ENCODE data around the gene MAB21L2. TPM values are rescaled to one million over a fixed set of nuclear protein-coding genes. Genes with fewer than 3 reads are reported as not detected.
"Not testable (repeated sequence)": the region's sequence is repeated elsewhere in the genome, so short reads cannot be mapped to it uniquely, and the experiment has no call there.

Gene MAB21L2
- not detected for total RNA-seq

DNA sequence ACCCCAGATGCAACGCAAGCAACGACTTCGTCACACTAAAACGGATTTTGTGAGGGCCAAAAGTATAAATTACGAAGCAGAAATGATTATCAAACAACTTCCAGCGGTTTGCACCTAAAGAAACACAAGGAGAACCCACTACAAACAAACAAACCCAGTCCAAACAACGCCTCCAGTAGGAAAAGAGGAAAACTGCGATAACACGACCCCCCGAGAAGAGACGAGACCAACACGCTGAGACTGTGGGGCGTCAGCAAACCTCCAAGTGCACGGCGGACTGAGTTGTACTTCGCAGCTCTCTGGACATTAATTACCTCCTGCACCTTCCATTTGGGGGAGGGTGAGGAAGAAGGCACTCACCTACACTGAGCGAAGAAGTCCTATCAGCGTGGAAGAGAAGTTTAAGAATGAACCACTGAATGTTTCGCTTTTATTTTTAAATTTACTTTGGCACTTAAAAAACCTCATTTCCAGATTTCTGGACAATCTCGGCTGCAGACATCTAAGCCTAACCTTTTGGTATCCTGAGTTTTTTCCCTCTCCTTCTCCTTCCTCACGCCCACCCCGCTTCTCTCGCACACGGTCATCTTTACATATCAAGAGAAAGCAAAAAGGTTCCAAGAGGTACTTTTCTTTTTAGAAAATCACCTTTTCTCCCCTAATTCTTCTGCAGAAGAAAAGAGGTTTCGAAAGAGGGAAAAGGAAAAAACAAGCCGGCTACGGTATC, at the start of gene MAB21L2:
Gene MAB21L2 (plus strand): TSS at position 6 of the 727 bp plus-strand sequence. CDS start 879 bp downstream, outside the sequence.
- no peak for DNase-seq

DNA sequence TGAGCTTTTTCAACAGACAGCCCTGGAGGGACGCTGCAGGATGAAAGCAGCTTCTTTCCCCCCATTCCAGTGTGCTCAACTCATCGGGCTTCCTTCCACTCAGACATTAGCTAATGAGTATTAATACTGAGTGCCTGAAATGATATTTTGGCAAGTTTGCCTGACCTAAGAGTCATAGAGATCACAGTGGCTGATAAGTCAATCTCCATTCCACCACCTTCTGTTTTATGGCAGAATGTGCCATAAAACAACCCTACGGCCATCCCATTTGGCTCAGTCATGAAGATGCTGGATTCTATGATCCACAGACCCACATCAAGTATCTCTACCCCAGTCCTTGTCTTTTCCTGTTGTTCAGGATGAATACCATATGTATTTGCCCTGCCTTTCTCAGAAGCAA, 48.3 kb upstream of the MAB21L2 start:
- DNase-seq = no peak

DNA sequence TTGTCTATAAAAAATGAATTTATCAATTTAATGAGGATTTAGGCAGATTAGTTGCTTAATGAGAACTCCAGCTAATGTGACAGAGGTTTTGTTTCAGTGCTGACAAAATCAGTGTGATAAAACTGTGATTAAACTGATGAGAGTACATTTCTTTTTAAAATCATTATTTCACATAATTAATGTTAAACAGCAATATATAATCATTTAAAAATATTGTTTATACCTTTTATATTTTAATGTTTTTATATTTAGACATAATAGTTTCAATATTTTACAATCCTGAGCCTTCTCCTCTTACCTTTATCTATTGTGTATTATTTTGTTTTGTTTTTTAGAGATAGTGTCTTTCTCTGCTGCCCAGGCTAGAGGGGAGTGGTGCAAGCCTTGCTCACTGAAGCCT, 47.1 kb upstream of the MAB21L2 start:
- no peak for DNase-seq

DNA sequence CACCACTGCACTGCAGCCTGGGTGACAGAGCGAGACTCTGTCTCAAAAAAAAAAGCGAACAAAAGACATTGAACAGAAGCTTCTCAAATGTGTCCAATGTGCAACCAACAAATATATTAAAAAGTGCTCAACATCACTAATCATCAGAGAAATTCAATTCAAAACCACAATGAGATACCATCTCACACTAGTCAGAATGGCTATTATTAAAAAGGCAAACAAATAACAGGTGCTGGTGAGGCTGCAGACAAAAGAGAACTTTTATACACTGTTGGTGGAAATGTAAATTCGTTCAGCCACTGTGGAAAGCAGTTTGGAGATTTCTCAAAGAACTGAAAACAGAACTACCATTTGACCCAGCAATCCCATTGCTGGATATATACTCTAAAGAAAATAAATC, 44.0 kb upstream of the MAB21L2 start:
- not testable (repeated sequence) for DNase-seq

DNA sequence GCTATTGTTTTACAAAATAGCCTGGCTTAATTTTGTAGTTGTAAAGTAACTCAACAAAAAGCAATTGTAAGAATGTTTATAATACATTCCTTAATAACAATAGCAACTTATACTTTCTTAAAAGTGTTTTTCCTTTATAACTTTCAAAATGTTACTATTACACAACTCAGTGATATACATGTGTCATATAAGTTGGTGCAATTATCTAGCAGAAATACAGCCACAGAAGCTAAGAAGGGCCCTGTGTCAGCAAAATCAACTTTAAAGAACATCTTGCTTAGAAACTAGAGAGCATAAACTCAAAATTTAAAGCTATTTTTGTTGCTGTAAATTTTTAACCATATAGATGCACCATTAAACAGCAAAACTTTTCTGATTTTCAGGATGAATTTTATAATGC, 41.4 kb upstream of the MAB21L2 start:
- DNase-seq = no peak

DNA sequence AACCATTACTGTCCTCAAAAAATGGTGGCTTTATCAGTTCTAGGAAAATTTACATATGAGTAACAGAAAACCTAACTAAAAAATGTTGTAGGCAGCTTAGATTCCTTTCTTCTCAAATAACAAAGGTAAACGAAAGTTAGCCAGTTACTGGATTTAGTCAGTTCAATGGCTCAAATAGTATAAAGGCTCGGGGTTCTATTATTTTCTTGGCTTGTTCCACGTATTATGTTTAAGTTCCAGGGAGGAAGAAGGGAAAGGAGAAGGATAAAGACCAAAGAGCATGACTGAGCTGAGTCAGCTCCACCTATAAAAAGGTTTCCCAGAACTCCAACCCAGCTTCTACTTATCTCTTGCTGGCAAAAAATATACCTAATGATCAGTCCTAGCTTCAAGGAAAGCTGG, 41.0 kb upstream of the MAB21L2 start:
- DNase-seq = no peak

DNA sequence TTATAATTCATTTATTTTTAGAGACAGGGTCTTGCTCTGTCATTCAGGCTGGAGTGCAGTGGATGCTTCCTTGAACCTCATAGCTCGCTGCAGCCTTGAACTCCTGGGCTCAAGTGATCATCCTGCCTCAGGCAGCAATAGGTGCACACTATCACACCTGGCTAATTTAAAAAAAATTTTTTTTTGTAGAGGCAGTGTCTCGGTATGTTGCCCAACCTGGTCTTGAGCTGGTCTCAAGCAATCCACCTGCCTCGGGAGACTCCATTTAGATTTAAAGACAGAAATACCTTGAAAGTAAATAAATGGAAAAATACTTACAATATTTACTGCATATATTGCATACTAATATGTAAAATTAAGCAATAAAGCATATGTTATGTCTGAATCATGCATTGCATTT, 40.3 kb upstream of the MAB21L2 start:
- no peak for DNase-seq

DNA sequence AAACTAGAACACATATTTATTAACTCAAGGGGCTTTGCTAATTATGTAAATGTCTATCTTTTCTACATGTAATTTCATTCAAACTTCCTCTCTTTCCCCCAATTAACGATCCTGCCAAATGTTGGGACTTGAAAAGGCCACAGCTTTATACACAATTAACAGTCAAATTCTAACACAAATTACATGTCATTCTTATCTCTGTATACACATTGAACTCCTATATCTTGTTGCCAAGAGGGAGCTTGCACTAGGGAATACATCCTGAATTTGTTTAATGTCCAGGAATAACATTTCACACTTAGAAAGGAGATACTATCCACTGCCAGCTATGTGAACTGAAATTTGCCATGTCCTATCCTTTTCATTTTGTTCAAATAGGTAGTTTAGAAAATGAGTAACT, 38.9 kb upstream of the MAB21L2 start:
- DNase-seq = no peak

DNA sequence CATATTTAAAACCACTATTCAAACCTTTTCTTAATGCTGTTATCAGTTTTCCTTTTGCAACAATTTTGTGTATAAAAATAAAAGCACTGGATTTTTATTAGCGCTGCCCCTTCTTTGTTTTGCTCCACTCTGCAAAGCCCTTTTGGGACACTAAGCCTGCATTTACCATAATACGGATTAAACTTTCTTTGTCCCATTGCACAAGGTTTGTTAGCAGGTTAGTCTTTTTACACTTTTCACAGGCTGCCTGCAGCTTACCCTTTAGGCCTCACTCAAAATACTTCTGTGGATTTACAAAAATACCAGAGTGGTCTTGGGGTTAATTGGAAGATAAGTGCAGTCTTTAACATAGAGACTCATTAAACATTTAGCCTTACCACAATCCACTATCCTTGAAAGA, 35.7 kb upstream of the MAB21L2 start:
- no peak for DNase-seq

DNA sequence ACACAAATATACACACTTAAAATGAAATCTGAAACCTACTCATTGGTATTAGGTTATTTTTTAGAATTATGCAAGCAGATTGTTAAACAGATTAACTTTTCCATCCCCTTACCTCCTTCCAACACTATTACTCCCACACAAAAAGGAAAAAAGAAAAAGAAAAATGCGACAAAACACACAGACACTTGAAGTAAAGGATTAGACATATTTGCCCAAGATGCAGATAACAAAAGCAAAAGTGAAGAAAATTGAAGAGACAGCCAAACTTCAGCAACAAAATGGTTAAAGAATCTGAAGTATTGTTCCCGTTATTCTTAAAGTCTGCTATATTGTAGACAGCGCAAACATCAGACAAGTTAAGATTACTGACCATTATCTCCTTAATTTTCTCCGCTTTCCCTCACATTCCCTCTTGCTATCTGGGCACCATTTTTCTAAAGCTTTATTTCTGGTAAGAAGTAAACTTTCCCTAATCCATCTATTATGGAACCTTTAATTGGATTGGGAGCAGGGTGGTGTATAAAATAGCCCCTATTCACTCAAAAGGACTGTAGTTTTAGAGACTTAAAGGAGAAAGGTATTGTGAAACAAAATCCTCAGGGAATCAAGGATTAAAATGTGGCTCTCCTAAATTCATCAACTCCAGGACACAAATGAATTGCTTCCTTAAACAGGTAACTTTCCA, 34.7 kb upstream of the MAB21L2 start:
- DNase-seq = no peak

DNA sequence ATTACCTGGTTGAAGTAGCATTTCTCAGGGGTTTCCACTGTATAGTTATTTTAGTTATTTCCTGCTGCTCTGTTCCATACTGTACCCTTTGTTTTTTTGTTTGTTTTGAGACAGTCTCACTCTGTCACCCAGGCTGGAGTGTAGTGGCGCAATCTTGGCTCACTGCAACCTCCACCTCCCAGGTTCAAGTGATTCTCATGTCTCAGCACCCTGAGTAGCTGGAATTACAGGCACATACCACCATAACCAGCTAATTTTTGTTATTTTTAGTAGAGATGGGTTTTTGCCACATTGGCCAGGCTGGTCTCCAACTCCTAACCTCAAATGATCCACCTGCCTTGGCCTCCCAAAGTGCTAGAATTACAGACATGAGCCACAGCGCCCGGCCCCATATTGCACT, 24.1 kb upstream of the MAB21L2 start:
- not testable (repeated sequence) for DNase-seq

DNA sequence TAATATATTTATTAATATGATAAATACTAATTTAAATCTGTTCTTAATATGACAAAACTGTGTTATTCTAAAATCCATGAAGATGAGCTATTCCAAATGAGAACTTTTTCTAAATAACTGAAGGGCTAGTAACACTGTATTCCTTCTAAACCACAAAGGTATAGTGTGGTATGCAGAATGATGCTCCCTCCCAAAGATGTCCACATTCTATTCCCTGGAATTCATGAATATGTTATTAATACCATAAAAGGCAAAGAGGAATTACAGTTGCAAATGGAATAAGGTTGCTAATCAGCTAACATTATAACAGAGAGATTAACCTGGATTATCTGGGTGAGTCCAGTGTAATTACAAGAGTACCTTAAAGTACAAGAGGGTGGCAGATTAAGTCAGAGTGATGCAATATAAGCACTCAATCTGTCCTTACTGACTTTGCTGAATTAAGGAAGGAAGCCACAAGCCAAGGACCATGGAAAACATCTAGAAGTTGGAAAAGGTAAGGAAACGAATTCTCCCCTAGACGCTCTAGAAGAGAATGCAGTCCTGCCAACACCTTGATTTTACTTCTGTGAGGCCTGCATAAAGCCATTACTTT, 20.7 kb upstream of the MAB21L2 start:
- DNase-seq = no peak

DNA sequence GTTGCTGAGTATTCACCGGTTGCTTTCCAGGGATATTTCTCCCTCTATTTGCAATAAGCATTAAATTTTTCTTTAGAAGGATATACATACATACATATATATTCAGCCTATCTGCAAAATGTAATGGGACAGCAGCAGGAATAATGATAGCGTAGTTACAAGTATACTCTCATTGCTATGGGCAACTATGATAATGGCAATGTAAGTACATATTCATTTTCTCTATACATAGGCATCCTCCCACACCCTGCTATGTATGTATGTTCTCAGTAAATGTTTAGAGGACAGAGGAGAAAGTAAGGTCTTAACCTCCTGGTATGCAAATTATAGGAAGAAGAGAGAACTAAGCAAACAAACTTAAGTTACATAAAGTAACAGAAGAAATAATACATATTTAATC, 19.7 kb upstream of the MAB21L2 start:
- DNase-seq = no peak

DNA sequence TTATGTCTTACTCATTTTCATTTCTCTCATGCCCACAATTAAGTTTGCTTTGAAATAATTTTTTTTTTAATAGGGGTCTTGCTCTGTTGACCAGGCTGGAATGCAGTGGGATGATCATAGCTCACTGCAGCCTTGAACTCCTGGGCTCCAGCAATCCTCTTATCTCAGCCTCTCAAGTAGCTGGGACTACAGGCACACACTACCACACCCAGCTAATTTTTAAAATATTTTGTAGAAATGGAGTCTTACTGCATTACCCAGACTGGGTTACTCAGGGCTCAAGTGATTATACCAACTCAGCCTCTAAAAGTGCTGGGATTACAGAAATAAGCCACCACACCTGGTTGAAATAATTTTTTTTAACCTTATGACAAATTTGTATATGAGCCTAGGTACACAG, 19.2 kb upstream of the MAB21L2 start:
- DNase-seq = no peak

DNA sequence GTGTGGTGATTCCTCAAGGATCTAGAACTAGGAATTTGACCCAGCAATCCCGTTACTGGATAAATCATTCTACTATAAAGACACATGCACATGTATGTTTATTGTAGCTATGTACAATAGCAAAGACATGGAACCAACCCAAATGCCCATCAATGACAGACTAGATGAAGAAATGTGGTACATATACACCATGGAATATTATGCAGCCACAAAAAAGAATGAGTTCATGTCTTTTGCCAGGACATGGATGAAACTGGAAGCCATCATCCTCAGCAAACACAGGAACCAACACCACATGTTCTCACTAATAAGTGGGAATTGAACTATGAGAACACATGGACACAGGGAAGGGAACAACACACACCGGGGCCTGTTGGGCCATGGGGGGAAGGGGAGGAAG, 17.0 kb upstream of the MAB21L2 start:
- DNase-seq = not testable (repeated sequence)

DNA sequence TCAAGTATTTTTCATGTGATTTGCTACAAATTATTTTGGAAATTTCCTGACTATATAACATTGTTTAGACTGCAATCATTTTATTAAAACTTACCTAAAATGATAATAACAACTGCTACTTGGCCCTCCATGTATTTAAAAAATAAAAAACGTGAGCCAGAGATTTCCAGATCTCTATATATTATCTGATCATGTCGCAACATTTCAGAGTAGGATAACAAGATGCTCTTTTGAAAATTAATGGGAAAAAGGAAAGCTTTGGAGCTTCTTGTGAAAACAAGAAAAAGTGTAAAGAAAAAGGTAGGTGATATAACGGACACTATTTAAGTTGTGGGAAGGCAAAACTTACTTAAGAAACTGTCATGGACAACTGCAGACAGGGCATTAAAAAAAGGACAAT, 14.9 kb upstream of the MAB21L2 start:
- no peak for DNase-seq

DNA sequence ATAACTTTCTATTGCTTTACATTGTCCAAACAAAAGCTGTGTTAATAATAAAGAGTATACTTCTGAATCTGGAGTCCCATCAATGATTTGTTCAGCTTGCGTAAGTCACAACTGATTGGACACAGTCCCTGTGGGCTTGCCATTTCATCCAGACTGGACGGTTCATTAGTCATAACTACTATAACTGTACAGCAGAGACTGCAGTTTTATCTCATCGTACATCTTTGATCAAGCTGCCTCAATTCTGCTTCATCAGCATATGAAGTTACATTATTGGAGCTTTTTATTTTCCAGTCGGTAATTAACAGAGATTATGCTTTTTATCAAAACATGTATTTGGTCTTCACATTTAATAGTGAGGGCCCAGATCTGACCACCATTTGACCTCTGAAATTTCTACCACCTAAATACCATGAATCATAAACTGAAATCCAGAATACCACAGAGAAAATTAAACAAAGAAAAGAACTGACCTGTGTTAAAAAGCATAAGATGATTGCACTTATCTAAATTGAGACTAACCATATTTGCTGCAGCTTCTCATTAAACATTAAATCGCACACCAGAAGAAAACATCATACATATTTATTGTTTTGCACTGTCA, 12.5 kb upstream of the MAB21L2 start:
- DNase-seq = no peak

DNA sequence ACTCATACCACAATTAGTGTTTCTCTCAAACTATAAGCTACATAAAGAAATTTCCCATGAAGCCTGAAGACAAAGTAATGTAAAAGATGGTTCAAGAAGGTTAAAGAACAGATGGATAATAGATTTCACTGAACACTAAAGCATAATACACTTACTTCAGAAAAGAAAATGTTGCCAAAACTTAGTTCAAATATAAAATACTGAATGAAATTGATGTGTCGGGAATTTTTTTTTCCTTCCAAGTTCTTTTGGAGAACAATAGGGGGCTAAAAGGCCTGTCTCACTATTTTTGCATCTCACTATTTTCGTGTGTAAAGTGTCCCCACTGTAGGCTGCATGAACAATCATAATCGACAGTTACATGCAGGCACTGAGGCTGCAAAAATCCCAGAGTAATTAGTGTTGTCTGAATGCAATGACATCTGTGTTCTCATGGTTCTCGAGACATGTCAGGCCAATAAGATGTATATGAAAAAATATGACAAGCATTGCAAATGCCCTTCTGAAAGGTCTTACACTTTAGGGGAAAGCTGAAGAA, 11.9 kb upstream of the MAB21L2 start:
- no peak for DNase-seq

DNA sequence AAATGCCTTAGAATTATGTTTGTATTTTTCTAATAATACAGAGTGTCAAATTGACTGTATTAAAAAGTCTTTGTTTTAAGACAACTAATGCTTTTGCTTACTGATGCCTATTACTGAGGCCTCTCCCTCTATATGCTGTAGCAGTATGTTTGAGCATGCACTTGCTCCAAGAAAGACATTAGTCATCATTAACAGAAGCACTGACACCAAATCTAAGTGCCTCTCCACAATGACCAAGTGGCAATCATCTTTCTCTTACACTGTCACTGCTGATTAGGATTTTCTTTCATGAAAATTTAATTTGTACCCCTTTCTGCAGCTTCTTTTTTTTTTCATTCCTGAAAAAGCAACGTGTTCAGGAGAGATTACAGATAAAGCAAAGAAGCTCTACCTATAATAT, 11.1 kb upstream of the MAB21L2 start:
- no peak for DNase-seq

DNA sequence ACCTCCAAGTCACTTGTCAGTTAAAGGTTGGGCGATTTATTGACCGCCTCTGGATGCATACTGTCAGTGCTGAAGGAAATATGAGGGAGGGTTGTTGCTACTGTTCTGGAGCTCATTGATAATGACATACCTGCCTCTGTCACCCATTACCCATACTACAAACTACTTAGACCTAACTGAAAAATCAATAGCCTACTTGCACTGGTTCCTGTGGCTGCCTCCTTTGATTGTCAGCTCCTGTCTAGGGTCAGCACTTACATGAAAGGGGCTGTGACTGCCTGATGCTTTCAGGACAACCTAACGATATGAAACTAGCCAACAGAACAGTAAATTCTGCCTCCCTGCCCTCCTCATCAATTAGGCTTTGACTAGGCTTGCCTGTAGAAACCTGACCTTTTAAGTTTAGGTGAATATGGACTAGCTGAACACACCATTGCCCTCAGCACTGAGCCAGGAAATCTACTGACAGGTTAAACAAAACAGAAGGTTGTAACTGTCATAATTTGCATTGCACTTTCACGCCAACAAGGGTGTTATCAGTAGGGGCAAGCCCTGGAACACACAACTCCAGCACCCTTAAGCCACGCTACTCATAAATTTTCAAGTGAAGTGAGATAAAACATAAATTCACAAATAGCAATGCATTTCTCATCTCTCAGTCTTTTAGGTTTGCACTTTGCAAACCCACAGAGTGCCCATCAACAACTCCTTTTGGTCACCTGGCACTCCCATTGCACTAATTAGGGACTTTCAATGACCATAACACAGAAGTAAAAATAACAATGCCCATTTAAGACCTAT, 9.0 kb upstream of the MAB21L2 start:
- DNase-seq = no peak

DNA sequence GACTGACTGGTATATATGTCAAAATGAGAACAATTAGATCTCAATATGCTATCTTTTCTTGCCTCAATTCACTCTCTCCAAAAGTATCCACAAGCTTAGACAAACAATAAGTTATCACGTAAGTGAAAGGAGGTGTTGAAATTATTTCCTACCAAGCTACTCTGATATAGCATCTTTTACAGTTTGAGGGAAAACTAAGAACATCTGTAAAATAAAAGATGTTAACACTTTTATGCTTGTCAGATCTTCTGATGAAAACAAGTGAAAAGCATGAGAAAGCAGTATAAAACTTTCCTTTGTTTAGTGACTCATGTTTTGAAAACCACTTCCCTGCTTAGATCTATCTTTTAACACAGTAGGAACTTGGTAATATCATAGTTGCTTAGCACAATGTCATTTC, 8.4 kb upstream of the MAB21L2 start:
- no peak for DNase-seq

DNA sequence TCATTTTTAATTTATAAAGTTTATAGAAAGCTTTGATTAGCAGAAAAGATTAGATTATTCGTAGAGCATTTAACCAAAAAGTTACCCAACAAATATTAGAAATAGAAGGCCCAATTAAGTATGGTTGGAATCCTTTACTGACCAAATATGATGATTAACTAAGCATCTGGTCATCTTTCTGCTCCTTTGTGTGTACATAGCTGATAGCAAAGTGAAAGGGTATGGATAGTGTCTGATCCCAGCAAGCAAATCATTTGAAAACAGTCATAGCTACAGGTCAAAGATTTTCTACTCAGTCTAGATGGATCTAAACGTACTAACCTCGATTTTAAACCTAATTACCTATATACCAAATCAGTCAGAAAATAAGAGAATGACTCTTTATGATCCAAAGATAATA, 7.3 kb upstream of the MAB21L2 start:
- DNase-seq = no peak

DNA sequence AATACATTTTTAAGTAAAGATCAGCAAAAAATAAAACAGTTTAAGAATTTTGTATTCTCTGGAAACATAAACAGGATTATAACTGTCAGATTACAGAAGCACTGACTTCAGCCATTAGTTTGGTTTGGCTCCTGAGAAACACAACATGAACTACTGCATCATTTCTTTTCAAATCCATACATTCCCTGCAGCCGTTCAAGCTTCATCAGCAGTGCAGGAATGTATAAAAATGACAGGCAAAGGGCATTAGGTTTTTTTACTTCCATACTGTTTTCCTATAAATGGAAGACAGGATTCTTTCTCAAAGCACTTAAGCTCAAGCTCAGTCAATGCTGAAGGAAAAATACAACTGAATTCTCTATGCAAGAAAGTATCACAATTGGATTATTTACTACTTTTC, 4.2 kb upstream of the MAB21L2 start:
- DNase-seq = no peak
